ENCODE results near the gene PPIP5K1.

Gene PPIP5K1

GRCh38 chr15:43484455-43484854, 105.6 kb downstream of the PPIP5K1 start:
- DNase-seq: no peak

Measured in NCI-H2171 treated with DMSO at 0.1 percent for 48 hours (cell line).